HEK293 (cell line): ENCODE results near the gene HRC.

Experiments used
- ATF2 ChIP-seq: fragments of 450-650 bp; formaldehyde crosslinking; IDR thresholded peaks from 2 replicates; pipeline ENCODE4 v1.5.1; 2016; ENCODE audit warnings: missing biosample characterization, missing genetic modification characterization, low read depth
- CTCF ChIP-seq: fragments of 450-650 bp; formaldehyde crosslinking; IDR thresholded peaks from 2 replicates; pipeline ENCODE4 v1.5.1; 2016; ENCODE audit warnings: missing biosample characterization, missing genetic modification characterization
- HOXA7 ChIP-seq: sonication (generic); formaldehyde crosslinking; IDR thresholded peaks from 2 replicates; pipeline ENCODE4 v1.8.1; 2022; ENCODE audit warnings: missing genetic modification reagents, borderline replicate concordance
- PBX3 ChIP-seq: sonication (generic); formaldehyde crosslinking; IDR thresholded peaks from 2 replicates; pipeline ENCODE4 v1.8.1; 2022; ENCODE audit warnings: mild to moderate bottlenecking, moderate library complexity, missing genetic modification reagents
- PRDM2 ChIP-seq: fragments of 450-650 bp; formaldehyde crosslinking; IDR thresholded peaks from 2 replicates; pipeline ENCODE4 v1.5.1; 2016; ENCODE audit warnings: missing biosample characterization, missing genetic modification characterization, borderline replicate concordance
- TSHZ1 ChIP-seq: fragments of 450-650 bp; formaldehyde crosslinking; IDR thresholded peaks from 2 replicates; pipeline ENCODE4 v1.5.1; 2016; ENCODE audit warnings: missing biosample characterization, missing genetic modification characterization, borderline replicate concordance
- YY1 ChIP-seq: fragments of 450-650 bp; formaldehyde crosslinking; IDR thresholded peaks from 2 replicates; pipeline ENCODE4 v1.5.1; 2018; ENCODE audit warnings: missing biosample characterization, missing genetic modification characterization
- ZFP37 ChIP-seq: fragments of 450-650 bp; formaldehyde crosslinking; IDR thresholded peaks from 2 replicates; pipeline ENCODE4 v1.5.1; 2016; ENCODE audit warnings: missing biosample characterization, missing genetic modification characterization
- ZNF138 ChIP-seq: fragments of 450-650 bp; formaldehyde crosslinking; IDR thresholded peaks from 2 replicates; pipeline ENCODE4 v1.5.1; 2016; ENCODE audit warnings: missing biosample characterization, missing genetic modification characterization, borderline replicate concordance
- ZNF302 ChIP-seq: fragments of 450-650 bp; formaldehyde crosslinking; IDR thresholded peaks from 2 replicates; pipeline ENCODE4 v1.5.1; 2016; ENCODE audit warnings: missing biosample characterization, missing genetic modification characterization, low read depth
- ZNF449 ChIP-seq: fragments of 450-650 bp; formaldehyde crosslinking; IDR thresholded peaks from 2 replicates; pipeline ENCODE4 v1.5.1; 2017; ENCODE audit warnings: missing biosample characterization, mild to moderate bottlenecking, missing genetic modification characterization, moderate library complexity
- ZNF555 ChIP-seq: fragments of 450-650 bp; formaldehyde crosslinking; conservative IDR thresholded peaks from 2 replicates; pipeline ENCODE4 v1.5.1; 2017; ENCODE audit warnings: missing biosample characterization, mild to moderate bottlenecking, missing genetic modification characterization, inconsistent platforms
- ZNF639 ChIP-seq: fragments of 450-650 bp; formaldehyde crosslinking; IDR thresholded peaks from 2 replicates; pipeline ENCODE4 v1.5.1; 2016; ENCODE audit warnings: missing biosample characterization, missing genetic modification characterization
- ZNF670 ChIP-seq: fragments of 450-650 bp; formaldehyde crosslinking; IDR thresholded peaks from 2 replicates; pipeline ENCODE4 v1.5.1; 2016; ENCODE audit warnings: missing biosample characterization, missing genetic modification characterization, low read depth

- TF ChIP-seq HOXA7 (CRISPR knock-in tag) (no peak), ZNF670 (tag by site-specific recombination) (no peak), TSHZ1 (tag by site-specific recombination) (no peak), CTCF (no peak), ZNF138 (tag by site-specific recombination) (no peak), PRDM2 (no peak), ZFP37 (tag by site-specific recombination) (peak; percentile 54; the same call in 1 of the 2 replicates), ZNF302 (tag by site-specific recombination) (no peak), ZNF449 (no peak), ATF2 (tag by site-specific recombination) (no peak), PBX3 (no peak), YY1 (tag by site-specific recombination) (no peak), ZNF639 (tag by site-specific recombination) (no peak), ZNF555 (no peak)
Measured at GRCh38 chr19:49148784-49149651, 6.2 kb downstream of the HRC start.
